Endometrial microvascular endothelial cells (primary cell): ENCODE data around the gene TAB2. TPM values are rescaled to one million over a fixed set of nuclear protein-coding genes. Genes with fewer than 3 reads are reported as not detected.
"Not testable (repeated sequence)": the region's sequence is repeated elsewhere in the genome, so short reads cannot be mapped to it uniquely, and the experiment has no call there.

Experiments used
- in situ Hi-C: cut with HindIII; loops from 2 replicates; pipeline ENCODE4 v1.10.0; 2017; ENCODE audit warnings: low sequenced_read_pairs, low pct_unique_long_range_greater_than_20kb; ENCODE audit errors: inconsistent ontology term
- total RNA-seq: library from RNA; depleted of rRNA; stranded (reverse); fragments of >200 nt; gene quantifications from one replicate; pipeline ENCODE4 v1.2.3, GENCODE V29; 2015; ENCODE audit errors: inconsistent ontology term

The TAB2 gene
- total RNA-seq, 1 donor from 2014 or later, result 26.1 TPM

GRCh38 chr6:149449831-149450678 is 132.5 kb downstream of the TAB2 start:
- in situ Hi-C loops, result no loop called here

- in situ Hi-C loops, result no loop called here
Measured at GRCh38 chr6:149450679-149451375, 133.3 kb downstream of the TAB2 start.

- in situ Hi-C loops, result no loop called here
Measured at GRCh38 chr6:149451376-149452036, 134.0 kb downstream of the TAB2 start.

GRCh38 chr6:149452037-149452939 is 134.8 kb downstream of the TAB2 start:
- in situ Hi-C loops, result no loop called here

- in situ Hi-C loops, result no loop called here
Measured at GRCh38 chr6:149453597-149454345, 136.3 kb downstream of the TAB2 start.

- in situ Hi-C loops, result no loop called here
Measured at GRCh38 chr6:149454346-149454848, 136.9 kb downstream of the TAB2 start.

GRCh38 chr6:149455031-149455732 is 137.7 kb downstream of the TAB2 start:
- in situ Hi-C loops, result no loop called here

- in situ Hi-C loops, result no loop called here
Measured at GRCh38 chr6:149456311-149457021, 139.0 kb downstream of the TAB2 start.

GRCh38 chr6:149457316-149457884 is 139.9 kb downstream of the TAB2 start:
- in situ Hi-C loops, result no loop called here

- in situ Hi-C loops, result no loop called here
Measured at GRCh38 chr6:149458196-149458595, 140.7 kb downstream of the TAB2 start.

- in situ Hi-C loops, result no loop called here
Measured at GRCh38 chr6:149458806-149459205, 141.3 kb downstream of the TAB2 start.

- in situ Hi-C loops, result no loop called here
Measured at GRCh38 chr6:149459761-149460160, 142.2 kb downstream of the TAB2 start.

GRCh38 chr6:149460249-149460648 is 142.7 kb downstream of the TAB2 start:
- in situ Hi-C loops, result not testable (repeated sequence)
